Transverse colon (tissue), 4 donors: Measurements from ENCODE around the gene ATP11A. TPM values are rescaled to one million over a fixed set of nuclear protein-coding genes. Genes with fewer than 3 reads are reported as not detected.

Source experiments
- DNase-seq: peaks from one replicate; pipeline ENCODE4 v3.0.0-alpha.2; 2019
- H3K27ac ChIP-seq, 4 donors: fragments of 200-600 bp; sonication (generic); 2 replicates each; pipeline ENCODE4 v1.5.1; 2016 to 2018; ENCODE audit warnings: inconsistent platforms in 4 of 4
- H3K27me3 ChIP-seq: fragments of 200-600 bp; sonication (generic); 2 replicates; pipeline ENCODE4 v1.5.1; 2017; ENCODE audit warnings: inconsistent platforms
- H3K36me3 ChIP-seq, 4 donors: fragments of 200-600 bp; sonication (generic); 2 replicates each; pipeline ENCODE4 v1.5.1; 2017 to 2019; ENCODE audit warnings: inconsistent platforms in 4 of 4
- H3K4me1 ChIP-seq, 4 donors: fragments of 200-600 bp; sonication (generic); 2 replicates each; pipeline ENCODE4 v1.5.1; 2017 to 2020; ENCODE audit warnings: inconsistent platforms in 4 of 4
- H3K4me3 ChIP-seq, 4 donors: fragments of 200-600 bp; sonication (generic); 1 replicate in 1 of 4; 2 replicates in 3 of 4; pipeline versions ENCODE4 v1.5.1 to v1.6.1; 2017 to 2019; ENCODE audit warnings: inconsistent platforms in 4 of 4
- H3K9me3 ChIP-seq, 2 donors: fragments of 200-600 bp; sonication (generic); 2 replicates each; pipeline ENCODE4 v1.5.1; 2017 to 2019; ENCODE audit warnings: inconsistent platforms in 2 of 2
- EP300 ChIP-seq: sonication (generic); formaldehyde crosslinking; IDR thresholded peaks from one replicate; pipeline ENCODE4 v1.6.1; 2017; ENCODE audit warnings: antibody characterized with exemption, low read depth
- POLR2A ChIP-seq: fragments of 450-650 bp; IDR thresholded peaks from one replicate; pipeline ENCODE4 v1.6.1; 2016; ENCODE audit warnings: antibody characterized with exemption, mild to moderate bottlenecking, moderate library complexity
- POLR2AphosphoS5 ChIP-seq, 3 donors: sonication (generic); formaldehyde crosslinking; IDR thresholded peaks; one replicate each; pipeline ENCODE4 v1.6.1; 2016; ENCODE audit warnings: antibody characterized with exemption in 3 of 3
- WGBS, 2 donors: methylation state at CpG; one replicate each; pipeline ENCODE4 v1.1.5; 2018; ENCODE audit warnings: low coverage in 1 of 2; 5-methylcytosine and 5-hydroxymethylcytosine counted together
- in situ Hi-C, 4 donors: fragments of 200-750 bp; cut with MboI; loops; one replicate each; pipeline versions ENCODE4 v1.15.0 to v1.15.1; 2017; ENCODE audit warnings: low sequenced_read_pairs in 3 of 4, low pct_ligation_motif_present in 1 of 4, low pct_unique_long_range_greater_than_20kb in 1 of 4
- intact Hi-C: fragments of 100-400 bp; cut with DNase I; formaldehyde crosslinking; loops from one replicate; pipeline ENCODE4 v1.15.1; 2023; ENCODE audit warnings: low total_unique reads
- total RNA-seq, 4 donors: library from RNA; depleted of rRNA; stranded (reverse); fragments of >200 nt; gene quantifications; one replicate each; pipeline ENCODE4 v1.1.0, GENCODE V29; 2016
- TF ChIP-seq, protein P1 (sequence below), 5 experiments: fragments of 200-600 bp in 3 of 5; fragments of 450-650 bp in 2 of 5; sonication (generic) in 3 of 5; IDR thresholded peaks; 1 replicate in 2 of 5; 2 replicates in 3 of 5; pipeline ENCODE4 v1.5.1; 2016 to 2017; ENCODE audit warnings: antibody characterized with exemption in 5 of 5, inconsistent platforms in 3 of 5, mild to moderate bottlenecking in 2 of 5, moderate library complexity in 1 of 5

ATP11A gene
- total RNA-seq, 4 donors from 2014 or later = 10.2 to 17.5 (median 13.3) TPM

GRCh38 chr13:112734696-112735547 lies 45.1 kb downstream of the ATP11A start:
- in situ Hi-C loops = no loop called here
- no peak for DNase-seq
- Histone ChIP-seq H3K36me3 (no peaks in the 10 kb centered on the region), H3K9me3 (no peaks in the 10 kb centered on the region), H3K27ac (no peak overlapping the region), H3K4me1 (no peaks in the 10 kb centered on the region), H3K27me3 (no peaks in the 10 kb centered on the region), H3K4me3 (no peak overlapping the region)
- TF ChIP-seq EP300 (no peak), POLR2AphosphoS5 (IDR thresholded peaks at IDR 0.05) (no peak), POLR2A (no peak)
- TF ChIP-seq, protein P1, sequence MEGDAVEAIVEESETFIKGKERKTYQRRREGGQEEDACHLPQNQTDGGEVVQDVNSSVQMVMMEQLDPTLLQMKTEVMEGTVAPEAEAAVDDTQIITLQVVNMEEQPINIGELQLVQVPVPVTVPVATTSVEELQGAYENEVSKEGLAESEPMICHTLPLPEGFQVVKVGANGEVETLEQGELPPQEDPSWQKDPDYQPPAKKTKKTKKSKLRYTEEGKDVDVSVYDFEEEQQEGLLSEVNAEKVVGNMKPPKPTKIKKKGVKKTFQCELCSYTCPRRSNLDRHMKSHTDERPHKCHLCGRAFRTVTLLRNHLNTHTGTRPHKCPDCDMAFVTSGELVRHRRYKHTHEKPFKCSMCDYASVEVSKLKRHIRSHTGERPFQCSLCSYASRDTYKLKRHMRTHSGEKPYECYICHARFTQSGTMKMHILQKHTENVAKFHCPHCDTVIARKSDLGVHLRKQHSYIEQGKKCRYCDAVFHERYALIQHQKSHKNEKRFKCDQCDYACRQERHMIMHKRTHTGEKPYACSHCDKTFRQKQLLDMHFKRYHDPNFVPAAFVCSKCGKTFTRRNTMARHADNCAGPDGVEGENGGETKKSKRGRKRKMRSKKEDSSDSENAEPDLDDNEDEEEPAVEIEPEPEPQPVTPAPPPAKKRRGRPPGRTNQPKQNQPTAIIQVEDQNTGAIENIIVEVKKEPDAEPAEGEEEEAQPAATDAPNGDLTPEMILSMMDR (IDR thresholded peaks at IDR 0.05) = no peak
- WGBS, 2 donors = 85 to 89% methylated on average over 8 to 17 of the region's 17 CpGs
- intact Hi-C loops = no loop called here

GRCh38 chr13:112735791-112736190 lies 46.0 kb downstream of the ATP11A start:
- Histone ChIP-seq H3K36me3 (no peaks in the 10 kb centered on the region), H3K9me3 (no peaks in the 10 kb centered on the region), H3K27me3 (no peaks in the 10 kb centered on the region), H3K4me3 (no peak overlapping the region), H3K4me1 (no peaks in the 10 kb centered on the region), H3K27ac (no peak overlapping the region)
- intact Hi-C loops = no loop called here
- no peak for DNase-seq
- in situ Hi-C loops = no loop called here
- 95% methylated on average over 17 of the region's 17 CpGs; no CpG with 5 or more reads in 1 of the 2 donors for WGBS, 2 donors
- TF ChIP-seq POLR2AphosphoS5 (IDR thresholded peaks at IDR 0.05) (no peak), POLR2A (no peak), EP300 (no peak)
- TF ChIP-seq, protein P1 (IDR thresholded peaks at IDR 0.05) = no peak

- H3K27me3 ChIP-seq = no peaks in the 10 kb centered on the region
- no peaks in the 10 kb centered on the region for H3K36me3 ChIP-seq
- intact Hi-C loops = no loop called here
- in situ Hi-C loops = no loop called here
- TF ChIP-seq POLR2A (no peak), EP300 (no peak), POLR2AphosphoS5 (IDR thresholded peaks at IDR 0.05) (no peak)
- TF ChIP-seq, protein P1 (IDR thresholded peaks at IDR 0.05) = no peak
- no peaks in the 10 kb centered on the region for H3K9me3 ChIP-seq
- no peak overlapping the region for H3K4me3 ChIP-seq
- no peak overlapping the region for H3K27ac ChIP-seq
- WGBS, 2 donors = 90 to 93% methylated on average over 5 to 9 of the region's 9 CpGs
- no peaks in the 10 kb centered on the region for H3K4me1 ChIP-seq
- no peak for DNase-seq
These were observed 47.5 kb downstream of the ATP11A start for GRCh38 chr13:112737294-112737693.

GRCh38 chr13:112738606-112739005 lies 48.8 kb downstream of the ATP11A start:
- H3K9me3 ChIP-seq = no peaks in the 10 kb centered on the region
- 89 to 100% methylated on average over 2 to 7 of the region's 7 CpGs for WGBS, 2 donors
- in situ Hi-C loops = no loop called here

More at GRCh38 chr13:112738606-112739005, 48.8 kb downstream of the ATP11A start:
- TF ChIP-seq EP300 (no peak), POLR2A (no peak), POLR2AphosphoS5 (IDR thresholded peaks at IDR 0.05) (no peak)
- TF ChIP-seq, protein P1 (IDR thresholded peaks at IDR 0.05) = no peak
- Histone ChIP-seq H3K27ac (no peak overlapping the region), H3K36me3 (no peaks in the 10 kb centered on the region), H3K4me1 (no peaks in the 10 kb centered on the region), H3K27me3 (no peaks in the 10 kb centered on the region), H3K4me3 (no peak overlapping the region)
- DNase-seq = no peak
- intact Hi-C loops = no loop called here
